ENCODE results near the gene DNPH1.

- TF ChIP-seq MGA (IDR thresholded peaks at IDR 0.05) (no peak), CTCF (IDR thresholded peaks at IDR 0.05 in 2 of 3, conservative IDR thresholded peaks at IDR 0.05 in 1 of 3; ENCODE audit: insufficient read depth in 2 of 3, low read depth in 1 of 3, low read length in 3 of 3) (no peak), E2F4 (CRISPR knock-in tag; IDR thresholded peaks at IDR 0.05; ENCODE audit: low read depth) (no peak)
Observed at GRCh38 chr6:43226192-43226851, 3.0 kb downstream of the DNPH1 start.
